Astrocyte (in vitro differentiated cells and primary cell): ENCODE measurements around the gene SERPINA5.

Experiments used
- EZH2 ChIP-seq: IDR thresholded peaks from 2 replicates; pipeline ENCODE4 v1.6.1; 2012; ENCODE audit warnings: mild to moderate bottlenecking, low read length, inconsistent platforms; ENCODE audit not compliant: insufficient read depth
- TF ChIP-seq, protein P1 (sequence below): IDR thresholded peaks from 2 replicates; pipeline ENCODE4 v1.5.1; 2011; ENCODE audit warnings: low read depth, mild to moderate bottlenecking, inconsistent platforms, low read length, moderate library complexity; ENCODE audit not compliant: insufficient read depth

DNA sequence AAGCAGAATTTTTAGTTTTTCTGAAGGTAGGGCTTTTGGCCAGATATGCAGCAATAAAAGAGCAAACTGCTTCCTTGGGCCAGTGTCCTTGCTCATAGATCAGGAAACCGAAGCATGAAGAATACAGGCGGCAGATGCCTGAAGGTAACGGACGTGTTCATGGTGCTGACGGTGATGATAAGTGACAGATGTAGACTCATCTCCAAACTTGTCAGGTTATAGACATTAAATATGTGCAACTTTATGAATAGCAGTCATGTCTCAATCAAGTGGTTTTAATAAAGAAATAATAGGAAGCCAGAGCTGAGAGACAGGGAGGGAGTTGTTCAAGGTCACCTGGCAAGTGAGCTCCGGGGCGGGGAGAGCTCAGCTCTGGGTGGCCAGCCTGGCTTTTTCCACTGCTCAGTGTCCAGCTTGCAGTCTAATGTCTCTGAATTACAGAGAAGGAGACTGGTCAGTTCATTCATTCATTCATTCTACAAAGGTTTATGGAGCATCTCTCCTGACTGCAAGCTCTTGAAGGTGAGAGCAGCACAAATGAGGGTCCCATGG lies 1.0 kb downstream of the SERPINA5 start:
- TF ChIP-seq, protein P1, sequence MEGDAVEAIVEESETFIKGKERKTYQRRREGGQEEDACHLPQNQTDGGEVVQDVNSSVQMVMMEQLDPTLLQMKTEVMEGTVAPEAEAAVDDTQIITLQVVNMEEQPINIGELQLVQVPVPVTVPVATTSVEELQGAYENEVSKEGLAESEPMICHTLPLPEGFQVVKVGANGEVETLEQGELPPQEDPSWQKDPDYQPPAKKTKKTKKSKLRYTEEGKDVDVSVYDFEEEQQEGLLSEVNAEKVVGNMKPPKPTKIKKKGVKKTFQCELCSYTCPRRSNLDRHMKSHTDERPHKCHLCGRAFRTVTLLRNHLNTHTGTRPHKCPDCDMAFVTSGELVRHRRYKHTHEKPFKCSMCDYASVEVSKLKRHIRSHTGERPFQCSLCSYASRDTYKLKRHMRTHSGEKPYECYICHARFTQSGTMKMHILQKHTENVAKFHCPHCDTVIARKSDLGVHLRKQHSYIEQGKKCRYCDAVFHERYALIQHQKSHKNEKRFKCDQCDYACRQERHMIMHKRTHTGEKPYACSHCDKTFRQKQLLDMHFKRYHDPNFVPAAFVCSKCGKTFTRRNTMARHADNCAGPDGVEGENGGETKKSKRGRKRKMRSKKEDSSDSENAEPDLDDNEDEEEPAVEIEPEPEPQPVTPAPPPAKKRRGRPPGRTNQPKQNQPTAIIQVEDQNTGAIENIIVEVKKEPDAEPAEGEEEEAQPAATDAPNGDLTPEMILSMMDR: no peak
- no peak for TF ChIP-seq EZH2
